NCI-H2196 treated with DMSO at 0.1 percent for 48 hours (cell line): ENCODE measurements around the gene G0S2.
"Not testable (repeated sequence)": the region's sequence is repeated elsewhere in the genome, so short reads cannot be mapped to it uniquely, and the experiment has no call there.

Experiments
- DNase-seq: peaks from one replicate; lab custom pipeline; 2025; ENCODE audit not compliant: unreplicated experiment; lab: John Stamatoyannopoulos, UW

G0S2 gene

DNA sequence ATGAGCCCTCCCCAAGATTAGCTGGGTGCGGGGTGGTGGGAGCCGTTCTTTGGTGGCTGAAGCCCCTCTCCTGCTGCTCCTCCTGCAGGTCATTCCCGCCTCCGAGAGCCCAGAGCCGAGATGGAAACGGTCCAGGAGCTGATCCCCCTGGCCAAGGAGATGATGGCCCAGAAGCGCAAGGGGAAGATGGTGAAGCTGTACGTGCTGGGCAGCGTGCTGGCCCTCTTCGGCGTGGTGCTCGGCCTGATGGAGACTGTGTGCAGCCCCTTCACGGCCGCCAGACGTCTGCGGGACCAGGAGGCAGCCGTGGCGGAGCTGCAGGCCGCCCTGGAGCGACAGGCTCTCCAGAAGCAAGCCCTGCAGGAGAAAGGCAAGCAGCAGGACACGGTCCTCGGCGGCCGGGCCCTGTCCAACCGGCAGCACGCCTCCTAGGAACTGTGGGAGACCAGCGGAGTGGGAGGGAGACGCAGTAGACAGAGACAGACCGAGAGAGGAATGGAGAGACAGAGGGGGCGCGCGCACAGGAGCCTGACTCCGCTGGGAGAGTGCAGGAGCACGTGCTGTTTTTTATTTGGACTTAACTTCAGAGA is 448 bp downstream of the G0S2 start:
- DNase-seq = no peak

DNA sequence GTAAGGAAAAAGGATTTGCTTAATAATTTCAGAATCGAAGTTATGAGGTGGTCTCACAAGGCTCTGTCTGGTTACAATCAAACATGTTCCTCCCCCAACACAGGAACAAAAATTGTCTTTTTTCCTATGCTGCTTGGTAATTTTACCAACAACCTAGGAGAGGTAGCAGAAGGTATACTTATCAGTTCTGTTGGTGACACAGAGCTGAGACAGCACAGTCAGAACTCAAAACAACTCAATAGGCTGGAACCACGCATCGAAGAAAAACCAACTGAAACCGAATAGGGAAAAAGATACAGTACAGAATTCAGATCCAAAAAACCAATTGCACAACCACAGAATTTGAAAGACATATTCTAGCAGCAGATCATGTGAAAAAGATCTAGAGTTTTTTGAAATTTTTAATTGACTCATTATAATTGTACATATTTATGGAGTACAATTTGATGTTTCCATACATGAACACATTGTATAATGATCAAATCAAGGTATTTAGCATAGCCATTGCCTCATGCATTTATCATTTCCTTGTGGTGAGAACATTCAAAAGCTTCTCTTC is 3.8 kb downstream of the G0S2 start:
- no peak for DNase-seq

DNA sequence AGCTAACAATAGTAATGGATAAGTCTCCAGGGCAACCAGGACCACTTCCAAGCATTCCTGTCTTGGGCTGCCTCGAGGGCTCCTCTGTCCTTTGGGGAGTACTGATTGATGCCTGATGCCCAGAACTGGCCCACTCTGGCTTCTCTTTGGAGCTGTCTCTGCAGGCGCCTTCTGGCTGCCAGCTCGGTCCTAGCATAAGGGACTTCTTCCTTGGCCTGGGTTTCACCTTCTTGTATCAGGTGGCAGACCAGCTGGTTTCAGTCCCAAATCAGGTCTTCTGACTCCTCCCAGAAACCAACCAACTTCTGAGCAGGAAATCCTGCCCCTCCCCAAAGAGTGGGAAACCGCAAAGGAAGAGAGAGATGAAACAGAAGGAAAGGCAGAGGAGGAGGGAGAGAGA is 10.6 kb downstream of the G0S2 start:
- DNase-seq = no peak

DNA sequence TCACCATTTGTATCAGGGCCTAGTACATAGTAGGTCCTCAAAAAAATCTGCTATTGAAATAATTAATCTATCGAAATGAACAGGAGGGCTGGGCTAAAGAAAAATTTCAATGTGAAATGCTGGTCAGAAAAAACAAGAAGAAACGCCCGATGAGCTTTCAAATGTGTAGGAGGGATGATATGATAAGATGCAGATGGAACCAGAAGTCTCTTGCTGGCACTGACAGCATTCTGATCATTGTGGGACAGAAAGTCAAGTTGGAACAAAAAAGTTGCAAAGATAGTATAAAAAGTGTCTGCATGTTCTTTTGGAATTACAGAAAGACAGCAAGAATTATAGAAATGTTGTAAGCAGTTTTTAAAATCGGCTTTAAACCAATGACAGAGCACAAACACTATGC is 11.1 kb downstream of the G0S2 start:
- DNase-seq = no peak

DNA sequence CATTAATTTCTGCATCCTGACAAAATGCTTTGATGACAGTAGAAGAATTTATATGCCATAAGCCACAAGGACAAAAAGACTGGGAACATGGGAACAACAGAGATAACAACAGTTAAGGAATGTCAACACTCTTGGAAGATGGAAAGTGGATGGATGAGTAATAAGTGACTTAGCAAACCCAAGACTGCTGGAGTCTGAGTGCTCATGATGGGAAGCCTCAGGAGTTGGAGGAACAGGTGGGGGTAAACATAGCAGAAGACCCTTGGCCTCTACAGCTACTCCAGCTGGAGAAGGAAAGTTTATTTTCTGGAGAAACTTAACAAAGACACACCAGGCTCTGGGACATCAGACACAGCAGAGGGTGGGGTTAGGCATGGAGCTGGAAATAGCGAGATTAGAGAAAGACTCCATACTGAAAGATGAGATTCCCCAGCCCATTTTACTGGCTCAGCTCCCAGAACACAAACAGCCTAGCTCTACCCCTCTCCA is 13.6 kb downstream of the G0S2 start:
- DNase-seq = no peak

DNA sequence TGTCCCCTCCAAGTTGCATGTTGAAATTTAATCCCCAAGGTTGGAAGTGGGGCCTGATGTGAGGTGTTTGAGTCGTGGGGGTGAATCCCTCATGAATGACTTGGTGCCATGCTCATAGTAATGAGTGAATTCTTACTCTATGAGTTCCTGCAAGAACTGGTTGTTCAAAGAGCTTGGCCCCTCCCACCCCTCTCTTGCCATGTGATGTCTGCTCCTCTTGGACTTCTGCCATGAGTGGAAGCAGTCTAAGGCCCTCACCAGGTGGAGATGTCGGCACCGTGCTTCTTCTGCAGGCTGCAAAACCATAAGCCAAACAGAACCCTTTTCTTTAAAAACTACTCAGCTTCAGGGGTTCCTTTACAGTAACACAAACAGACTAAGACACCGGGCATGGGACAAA is 14.3 kb downstream of the G0S2 start:
- no peak for DNase-seq

DNA sequence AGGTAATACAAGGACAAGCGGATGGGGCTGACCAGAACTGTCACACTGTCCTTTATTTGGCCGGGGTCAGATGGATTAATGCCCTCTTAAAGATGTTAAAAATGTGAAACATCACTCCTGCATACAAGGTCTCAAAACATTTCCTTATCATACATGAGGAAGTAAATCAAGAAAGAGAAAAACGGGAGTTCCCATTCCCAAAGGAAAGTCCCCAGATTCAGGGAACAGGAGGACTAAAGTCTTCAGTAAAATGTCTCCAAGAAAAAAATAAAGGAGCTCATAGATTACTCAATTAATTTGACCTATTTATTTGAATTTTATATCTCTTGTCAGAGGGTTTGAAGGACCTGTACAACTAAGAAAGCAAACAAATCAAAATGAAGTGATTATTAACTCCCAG is 16.0 kb downstream of the G0S2 start:
- no peak for DNase-seq

DNA sequence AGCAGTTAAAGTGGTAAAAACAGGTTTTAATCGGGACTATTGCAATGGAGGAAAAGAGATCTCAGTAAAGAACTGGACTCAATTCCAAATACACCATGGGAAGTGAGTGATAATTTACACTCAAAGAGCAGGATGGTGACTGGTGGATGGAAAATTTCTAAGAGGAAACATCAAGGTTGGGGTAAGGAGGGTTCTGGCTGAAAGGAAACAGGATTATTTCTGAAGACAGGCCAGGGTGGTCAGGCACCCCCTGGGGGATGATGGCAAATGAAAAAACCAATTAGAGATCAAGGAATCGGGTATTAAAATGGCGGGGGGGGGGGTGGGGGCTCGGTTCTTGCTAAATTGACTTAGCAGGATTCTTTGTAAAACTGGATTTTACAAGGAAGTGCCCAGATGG is 17.1 kb downstream of the G0S2 start:
- DNase-seq = no peak

DNA sequence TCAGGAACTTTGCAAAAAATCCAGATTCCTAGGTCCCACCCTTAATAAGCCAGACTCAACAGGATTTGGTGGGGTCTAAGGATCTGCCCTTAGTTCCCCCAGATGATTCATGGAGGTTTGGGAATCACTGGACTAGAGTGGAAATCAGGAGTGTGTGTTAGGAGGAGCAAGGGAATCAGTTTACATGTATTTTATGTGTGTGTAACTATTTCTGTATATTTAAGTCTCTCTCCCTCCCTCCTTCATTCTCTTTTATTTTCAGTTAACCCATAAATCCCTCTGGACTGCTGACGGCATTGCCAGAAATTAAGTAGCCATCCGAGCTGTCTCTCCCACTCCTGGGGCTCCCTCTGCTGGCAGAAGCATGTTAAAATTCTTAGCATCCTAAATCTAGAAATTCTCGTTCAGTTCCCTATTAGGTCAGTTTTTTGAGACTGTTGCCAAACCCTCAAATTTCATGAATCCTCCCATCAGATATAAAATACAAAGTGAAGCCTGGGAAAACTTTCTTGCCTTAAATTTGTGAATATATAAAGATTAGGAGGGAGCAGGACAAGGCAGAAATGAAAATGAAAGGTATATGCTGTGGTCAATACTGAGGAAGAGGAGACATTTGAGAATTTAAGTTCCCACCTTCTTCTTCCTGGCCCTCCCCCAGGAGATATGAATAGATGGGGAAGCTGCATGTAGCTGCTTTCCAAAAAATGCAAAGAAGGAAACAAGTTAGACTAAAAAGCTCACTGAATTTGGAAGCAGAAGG is 17.7 kb downstream of the G0S2 start:
- peak; percentile 60 for DNase-seq

DNA sequence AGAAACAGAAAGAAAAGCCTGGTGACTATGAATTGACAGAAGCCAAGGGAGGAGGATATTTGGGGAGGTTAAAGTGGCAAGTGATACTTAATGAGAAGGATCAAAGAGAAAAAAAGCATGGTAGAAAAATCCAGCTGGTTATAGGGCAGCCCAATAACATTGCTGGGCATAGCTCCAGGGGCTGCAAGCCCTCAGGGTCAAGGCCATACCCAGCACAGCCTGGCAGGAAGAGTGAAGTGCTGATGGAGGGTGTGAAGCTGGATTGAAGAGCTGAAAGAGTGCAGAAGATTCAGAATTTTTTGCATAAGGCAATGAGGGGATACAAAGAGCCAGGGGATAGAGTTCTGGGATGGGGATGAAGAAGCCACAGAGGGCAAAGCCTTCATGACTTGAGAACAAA is 21.5 kb downstream of the G0S2 start:
- no peak for DNase-seq

DNA sequence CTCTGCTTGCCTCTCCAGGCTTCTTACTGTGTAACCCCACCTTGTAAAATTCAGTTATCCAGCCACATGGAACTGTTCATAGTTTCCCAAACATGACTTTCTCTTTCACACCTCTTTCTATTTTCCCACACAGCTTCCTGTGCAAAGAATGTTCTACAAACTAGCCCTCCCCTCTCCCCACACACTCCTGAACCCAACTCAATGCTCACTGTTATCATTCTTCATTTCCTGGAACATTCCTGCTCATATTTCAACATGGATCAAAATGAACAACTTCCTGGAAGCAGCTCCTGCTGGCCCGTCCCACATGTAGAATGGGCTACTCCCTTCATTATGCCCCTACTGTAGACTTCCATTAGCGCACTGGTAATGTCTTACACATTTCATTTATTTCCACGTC is 21.9 kb downstream of the G0S2 start:
- DNase-seq = no peak

DNA sequence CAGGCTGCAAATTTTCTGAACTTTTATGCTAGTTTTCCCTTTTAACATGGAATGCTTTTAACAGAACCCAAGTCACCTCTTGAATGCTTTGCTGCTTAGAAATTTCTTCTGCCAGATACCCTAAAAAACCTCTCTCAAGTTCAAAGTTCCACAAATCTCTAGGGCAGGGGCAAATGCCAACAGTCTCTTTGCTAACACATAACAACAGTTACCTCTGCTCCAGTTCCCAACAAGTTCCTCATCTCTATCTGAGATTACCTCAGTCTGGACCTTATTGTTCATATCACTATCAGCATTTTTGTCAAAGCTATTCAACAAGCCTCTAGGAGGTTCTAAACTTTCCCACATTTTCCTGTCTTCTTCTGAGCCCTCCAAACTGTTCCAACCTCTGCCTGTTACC is 25.5 kb downstream of the G0S2 start:
- DNase-seq = not testable (repeated sequence)

DNA sequence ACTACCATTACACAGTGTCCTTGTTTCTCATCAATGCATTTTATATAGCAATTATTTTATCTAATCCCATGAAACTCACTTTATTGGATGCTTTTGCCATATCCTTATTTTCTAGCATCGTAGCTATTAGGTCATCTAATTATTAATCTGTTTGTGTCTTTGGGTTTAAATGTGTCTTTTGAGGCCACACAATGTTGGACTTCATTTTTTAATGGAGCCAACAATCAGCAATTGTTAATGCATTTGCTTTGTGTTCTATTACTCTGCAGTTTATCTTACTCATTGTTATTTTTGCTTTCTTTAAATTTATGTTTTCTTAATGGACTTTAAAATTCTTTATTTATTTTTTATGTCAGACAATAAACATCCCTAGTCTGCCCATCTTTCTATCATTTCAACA is 27.6 kb downstream of the G0S2 start:
- DNase-seq = no peak

DNA sequence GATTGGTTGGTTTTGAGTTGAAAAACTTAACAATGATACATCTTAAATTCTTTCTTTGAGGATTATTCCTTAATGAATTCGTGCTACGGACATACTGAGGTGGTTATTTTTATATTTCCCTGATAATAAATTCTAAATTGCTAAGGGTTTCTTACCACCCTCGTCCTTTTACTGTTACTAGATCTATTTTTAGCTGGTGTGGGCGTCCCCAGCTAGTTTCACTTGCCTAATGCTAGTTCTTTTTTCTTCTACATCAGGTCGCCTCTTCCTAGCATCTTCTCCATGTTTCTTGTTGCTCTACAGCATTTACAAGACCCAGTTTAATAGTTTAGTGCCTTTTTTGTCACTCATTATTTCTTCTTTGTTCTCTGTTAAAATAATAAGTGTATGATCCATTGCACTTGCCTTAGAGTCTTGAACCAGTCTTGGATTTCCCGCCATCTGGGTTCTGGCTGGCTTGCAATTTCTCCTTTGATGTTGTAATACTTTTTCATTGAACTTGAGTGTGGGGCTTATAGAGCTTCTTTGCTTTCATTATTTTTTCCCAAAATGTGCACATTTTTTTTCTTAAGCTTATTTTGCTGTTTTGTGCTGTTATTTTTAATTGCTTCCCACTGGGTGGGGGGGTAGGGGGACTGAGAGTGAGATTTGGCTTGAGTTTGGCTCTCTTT is 28.8 kb downstream of the G0S2 start:
- no peak for DNase-seq

DNA sequence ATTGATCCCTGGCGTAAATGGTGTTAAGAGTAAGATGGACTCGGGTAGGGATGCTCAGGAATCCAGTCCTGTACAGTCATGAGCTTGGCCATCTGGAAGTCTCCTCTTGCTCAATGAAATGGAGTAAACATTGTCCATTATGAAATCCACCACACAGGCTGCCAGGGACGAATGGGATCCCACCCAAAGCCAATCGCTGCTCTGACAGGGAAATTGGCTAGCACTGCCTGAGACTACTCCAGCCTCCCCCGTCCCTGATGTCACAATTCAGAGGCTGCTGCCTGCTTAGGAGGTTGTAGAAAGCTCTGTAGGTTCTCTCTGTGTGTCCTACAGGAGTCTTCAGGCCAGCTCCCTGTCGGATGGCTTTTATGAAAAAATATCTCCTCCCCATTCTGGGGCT is 29.4 kb downstream of the G0S2 start, which contains the start of gene HSD11B1:
Gene HSD11B1 (plus strand): TSS at position 263 of the 400 bp plus-strand sequence. CDS start 97 bp downstream, at position 360.
- DNase-seq = no peak

DNA sequence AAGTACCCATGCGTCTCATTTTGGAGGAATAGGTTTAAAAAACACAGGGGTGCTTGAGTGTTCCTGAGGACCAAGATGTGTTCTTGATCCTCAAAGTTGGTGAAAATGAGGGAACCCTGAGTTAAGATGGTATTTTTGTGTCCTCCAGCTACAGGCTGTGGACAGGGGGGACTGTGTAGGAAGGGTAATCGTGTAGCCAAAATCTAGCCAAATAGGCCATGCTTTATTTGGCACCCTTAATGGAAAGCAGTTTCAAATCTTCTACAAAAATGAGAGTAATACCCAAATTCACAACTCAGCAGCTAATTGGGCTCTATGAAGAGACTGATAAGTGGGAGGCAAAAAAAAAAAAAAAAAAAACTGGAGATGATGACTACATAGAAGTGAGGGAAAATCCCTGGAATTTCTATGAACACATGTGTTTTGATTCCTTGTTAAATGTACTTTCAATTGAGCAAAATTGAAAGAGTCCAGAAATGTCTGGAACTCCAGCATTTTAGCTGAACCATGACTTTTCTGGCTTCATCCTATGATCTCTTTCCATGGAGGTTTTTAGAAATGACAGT is 29.9 kb downstream of the G0S2 start:
- DNase-seq = no peak

DNA sequence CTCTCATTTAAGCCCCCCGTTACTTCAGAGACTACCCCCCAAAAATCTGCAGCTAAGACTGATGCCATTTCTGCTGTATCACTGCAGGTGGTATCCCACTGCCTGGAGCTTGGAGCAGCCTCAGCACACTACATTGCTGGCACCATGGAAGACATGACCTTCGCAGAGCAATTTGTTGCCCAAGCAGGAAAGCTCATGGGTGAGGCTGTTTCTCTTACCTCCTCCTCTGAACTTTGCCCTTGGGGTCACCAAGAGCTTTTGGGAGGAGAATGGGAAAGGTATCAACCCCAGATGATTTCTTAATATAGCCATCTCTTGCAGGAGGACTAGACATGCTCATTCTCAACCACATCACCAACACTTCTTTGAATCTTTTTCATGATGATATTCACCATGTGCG is 31.4 kb downstream of the G0S2 start:
- DNase-seq = no peak

DNA sequence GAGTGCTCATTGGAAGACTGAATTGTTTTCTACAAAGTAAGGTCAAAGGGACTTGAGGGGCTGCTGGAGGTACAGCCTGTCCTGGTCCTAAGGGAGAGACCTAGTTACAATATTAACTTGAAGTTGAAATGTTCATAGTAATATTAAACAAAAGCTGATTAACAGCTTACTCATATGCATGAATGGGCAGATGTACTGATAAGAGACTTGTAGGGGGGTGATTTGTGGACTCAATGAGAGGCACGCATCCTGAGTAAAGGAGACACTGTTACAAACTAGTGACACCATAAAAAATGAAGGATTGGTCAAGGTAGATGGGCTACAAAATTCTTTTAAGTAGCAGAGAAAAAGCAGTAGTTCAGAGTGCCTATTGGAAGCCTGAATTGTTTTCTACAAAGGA is 32.1 kb downstream of the G0S2 start:
- DNase-seq = no peak

DNA sequence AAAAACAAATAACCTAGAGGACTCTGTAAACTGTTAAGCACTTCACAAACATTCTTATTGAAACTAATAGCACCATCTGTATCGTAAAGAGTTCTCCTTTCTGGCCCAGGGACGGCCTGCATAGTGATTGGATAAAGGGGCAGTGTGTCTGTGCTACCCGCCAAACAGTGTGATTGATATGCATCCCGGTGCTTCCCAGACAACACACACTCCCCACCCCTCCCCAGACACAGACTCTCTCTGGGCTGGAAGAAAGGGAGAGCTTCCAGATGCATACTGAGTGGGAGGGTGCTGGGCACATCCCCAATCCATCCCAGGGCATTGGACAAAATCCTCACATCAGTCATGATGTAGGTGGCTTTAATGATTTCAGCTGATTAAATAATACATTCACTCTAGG is 33.1 kb downstream of the G0S2 start:
- DNase-seq = no peak

DNA sequence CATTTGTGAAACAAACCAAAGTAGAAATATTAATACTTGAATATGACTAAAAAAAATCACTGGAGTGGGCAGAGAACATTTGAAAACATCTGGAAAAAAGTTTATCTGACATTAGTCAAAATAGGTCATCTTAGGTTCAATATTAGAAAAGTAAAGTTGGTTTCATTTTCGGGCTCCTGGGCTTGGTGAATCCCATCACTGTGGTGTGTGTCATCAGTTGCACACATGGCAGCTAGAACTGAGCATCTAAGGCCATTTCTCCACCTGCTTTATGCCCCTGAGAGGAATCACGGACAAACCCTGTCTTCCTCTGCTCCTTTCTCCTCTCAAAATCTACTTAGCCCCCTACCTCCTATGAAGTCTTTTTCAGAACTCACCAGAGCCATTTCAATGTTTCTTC is 34.9 kb downstream of the G0S2 start:
- no peak for DNase-seq

DNA sequence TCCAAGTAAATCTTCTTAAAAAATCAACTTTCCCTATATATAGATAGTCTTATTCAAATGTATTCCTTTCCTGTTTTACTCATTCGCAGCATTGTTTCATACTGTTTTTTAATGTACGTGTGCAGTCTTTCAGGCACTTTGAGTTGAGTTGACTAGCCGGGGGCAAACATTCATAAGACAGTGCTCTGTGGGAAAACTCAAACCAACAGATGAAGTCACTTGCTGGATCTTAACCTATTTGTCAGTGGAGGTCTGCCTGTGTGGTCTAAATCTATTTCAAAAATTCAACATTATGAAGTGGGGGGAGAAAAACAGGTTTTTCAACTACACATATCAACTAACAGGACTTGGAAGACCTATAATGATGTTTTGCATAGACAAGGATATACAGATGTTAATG is 35.6 kb downstream of the G0S2 start:
- DNase-seq = no peak

DNA sequence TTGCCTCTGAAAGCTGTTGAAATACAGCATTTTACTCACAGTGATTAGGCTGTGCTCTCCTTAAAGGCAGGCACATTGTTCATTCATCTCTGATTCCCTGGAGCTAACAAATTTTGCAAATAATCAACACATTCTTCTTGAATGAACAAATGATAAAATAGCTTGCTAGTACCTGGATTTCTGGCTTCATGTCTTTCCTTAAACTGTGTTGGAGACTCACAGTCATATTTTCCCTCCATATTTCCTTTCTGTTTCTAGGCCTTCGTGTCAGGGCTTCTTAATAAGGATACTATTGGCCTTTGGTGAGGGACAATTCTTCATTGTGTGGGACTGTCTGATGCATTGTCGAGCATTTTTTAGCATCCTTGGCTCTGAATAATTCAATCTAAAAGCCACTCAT is 39.1 kb downstream of the G0S2 start:
- no peak for DNase-seq
